Thyroid gland (tissue), 4 donors: Measurements from ENCODE around the gene CCDC138. TPM values are rescaled to one million over a fixed set of nuclear protein-coding genes. Genes with fewer than 3 reads are reported as not detected.

Experiments used
- DNase-seq, 2 donors: peaks; one replicate each; pipeline ENCODE4 v3.0.0-alpha.2; 2019
- H3K27ac ChIP-seq, 3 donors: fragments of 200-600 bp; sonication (generic); 1 replicate in 2 of 3; 2 replicates in 1 of 3; pipeline ENCODE4 v1.5.1; 2016 to 2019; ENCODE audit warnings: mild to moderate bottlenecking in 1 of 3, moderate library complexity in 1 of 3
- H3K27me3 ChIP-seq: fragments of 200-600 bp; sonication (generic); one replicate; pipeline ENCODE4 v1.5.1; 2019
- H3K36me3 ChIP-seq, 2 donors: fragments of 200-600 bp; sonication (generic); one replicate each; pipeline ENCODE4 v1.5.1; 2016 to 2019
- H3K4me1 ChIP-seq, 2 donors: fragments of 200-600 bp; sonication (generic); one replicate each; pipeline ENCODE4 v1.5.1; 2017 to 2019
- H3K4me3 ChIP-seq, 3 donors: fragments of 200-600 bp; sonication (generic); replicated peaks in 1 of 3; 1 replicate in 2 of 3; 2 replicates in 1 of 3; pipeline ENCODE4 v1.5.1; 2016; ENCODE audit warnings: mild to moderate bottlenecking in 1 of 3
- H3K9me3 ChIP-seq: fragments of 200-600 bp; sonication (generic); one replicate; pipeline ENCODE4 v1.5.1; 2017
- POLR2A ChIP-seq, 2 donors: fragments of 450-650 bp; IDR thresholded peaks; one replicate each; pipeline ENCODE4 v1.6.1; 2017; ENCODE audit warnings: antibody characterized with exemption in 2 of 2, mild to moderate bottlenecking in 2 of 2, moderate library complexity in 1 of 2
- WGBS, 2 donors: methylation state at CpG; one replicate each; pipeline ENCODE4 v1.1.5; 2017; 5-methylcytosine and 5-hydroxymethylcytosine counted together
- intact Hi-C: fragments of 100-400 bp; cut with DNase I; formaldehyde crosslinking; loops from one replicate; pipeline ENCODE4 v1.15.1; 2023
- total RNA-seq, 4 donors: library from RNA; depleted of rRNA; stranded (reverse); fragments of >200 nt; gene quantifications; one replicate each; pipeline ENCODE4 v1.2.3, GENCODE V29; 2016
- TF ChIP-seq, protein P1 (sequence below), 6 experiments: fragments of 200-600 bp in 3 of 6; fragments of 450-650 bp in 3 of 6; sonication (generic) in 3 of 6; IDR thresholded peaks; one replicate each; pipeline ENCODE4 v1.5.1; 2016 to 2019; ENCODE audit warnings: antibody characterized with exemption in 6 of 6, mild to moderate bottlenecking in 2 of 6, inconsistent platforms in 1 of 6, moderate library complexity in 1 of 6

CCDC138 gene
- total RNA-seq, 4 donors from 2014 or later: 3.9 to 7.3 (median 5.8) TPM

- H3K4me1 ChIP-seq: no peaks in the 10 kb centered on the region
- intact Hi-C loops: no loop called here
- TF ChIP-seq, protein P1, sequence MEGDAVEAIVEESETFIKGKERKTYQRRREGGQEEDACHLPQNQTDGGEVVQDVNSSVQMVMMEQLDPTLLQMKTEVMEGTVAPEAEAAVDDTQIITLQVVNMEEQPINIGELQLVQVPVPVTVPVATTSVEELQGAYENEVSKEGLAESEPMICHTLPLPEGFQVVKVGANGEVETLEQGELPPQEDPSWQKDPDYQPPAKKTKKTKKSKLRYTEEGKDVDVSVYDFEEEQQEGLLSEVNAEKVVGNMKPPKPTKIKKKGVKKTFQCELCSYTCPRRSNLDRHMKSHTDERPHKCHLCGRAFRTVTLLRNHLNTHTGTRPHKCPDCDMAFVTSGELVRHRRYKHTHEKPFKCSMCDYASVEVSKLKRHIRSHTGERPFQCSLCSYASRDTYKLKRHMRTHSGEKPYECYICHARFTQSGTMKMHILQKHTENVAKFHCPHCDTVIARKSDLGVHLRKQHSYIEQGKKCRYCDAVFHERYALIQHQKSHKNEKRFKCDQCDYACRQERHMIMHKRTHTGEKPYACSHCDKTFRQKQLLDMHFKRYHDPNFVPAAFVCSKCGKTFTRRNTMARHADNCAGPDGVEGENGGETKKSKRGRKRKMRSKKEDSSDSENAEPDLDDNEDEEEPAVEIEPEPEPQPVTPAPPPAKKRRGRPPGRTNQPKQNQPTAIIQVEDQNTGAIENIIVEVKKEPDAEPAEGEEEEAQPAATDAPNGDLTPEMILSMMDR (IDR thresholded peaks at IDR 0.05): no peak
- WGBS, 2 donors: 3 to 6% methylated on average over 1 of the region's 1 CpG
- peak overlapping the region in 2 of 3 donors; percentile 42 to 65 for H3K27ac ChIP-seq
- peak overlapping the region in 2 of 3 donors; percentile 71 to 92 for H3K4me3 ChIP-seq
- H3K27me3 ChIP-seq: no peaks in the 10 kb centered on the region
- no peak for DNase-seq
- no peaks in the 10 kb centered on the region for H3K9me3 ChIP-seq
- peaks cover 18 to 24% of the 10 kb centered on the region in 2 donors for H3K36me3 ChIP-seq
These were observed 590 bp upstream of the CCDC138 start for GRCh38 chr2:108786008-108786353.

DNA sequence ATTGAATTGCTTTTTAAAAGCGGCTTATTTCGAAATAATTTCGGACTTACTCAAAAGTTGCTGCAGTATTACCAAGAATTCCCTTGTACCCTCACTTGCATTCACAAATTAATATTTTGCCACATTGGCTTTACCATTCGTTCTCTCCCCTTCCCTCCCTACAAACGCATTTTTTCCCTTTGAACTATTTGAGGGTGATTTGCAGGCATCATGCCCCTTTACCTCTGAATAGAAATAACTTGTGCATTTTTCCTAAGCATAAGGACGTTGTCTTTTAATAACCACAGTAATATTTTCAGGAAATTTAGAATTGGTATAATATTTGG, 608 bp downstream of the CCDC138 start:
- 2 to 4% methylated on average over 6 of the region's 6 CpGs for WGBS, 2 donors
- TF ChIP-seq, protein P1 (IDR thresholded peaks at IDR 0.05): no peak
- no peak for TF ChIP-seq POLR2A (IDR thresholded peaks at IDR 0.05)
- Histone ChIP-seq H3K36me3 (peaks cover 16 to 17% of the 10 kb centered on the region in 2 donors), H3K27me3 (no peaks in the 10 kb centered on the region), H3K27ac (no peak overlapping the region), H3K4me3 (peak overlapping the region; percentile 71 to 92 (median 91)), H3K4me1 (no peaks in the 10 kb centered on the region), H3K9me3 (no peaks in the 10 kb centered on the region)
- DNase-seq: no peak
- intact Hi-C loops: no loop called here

DNA sequence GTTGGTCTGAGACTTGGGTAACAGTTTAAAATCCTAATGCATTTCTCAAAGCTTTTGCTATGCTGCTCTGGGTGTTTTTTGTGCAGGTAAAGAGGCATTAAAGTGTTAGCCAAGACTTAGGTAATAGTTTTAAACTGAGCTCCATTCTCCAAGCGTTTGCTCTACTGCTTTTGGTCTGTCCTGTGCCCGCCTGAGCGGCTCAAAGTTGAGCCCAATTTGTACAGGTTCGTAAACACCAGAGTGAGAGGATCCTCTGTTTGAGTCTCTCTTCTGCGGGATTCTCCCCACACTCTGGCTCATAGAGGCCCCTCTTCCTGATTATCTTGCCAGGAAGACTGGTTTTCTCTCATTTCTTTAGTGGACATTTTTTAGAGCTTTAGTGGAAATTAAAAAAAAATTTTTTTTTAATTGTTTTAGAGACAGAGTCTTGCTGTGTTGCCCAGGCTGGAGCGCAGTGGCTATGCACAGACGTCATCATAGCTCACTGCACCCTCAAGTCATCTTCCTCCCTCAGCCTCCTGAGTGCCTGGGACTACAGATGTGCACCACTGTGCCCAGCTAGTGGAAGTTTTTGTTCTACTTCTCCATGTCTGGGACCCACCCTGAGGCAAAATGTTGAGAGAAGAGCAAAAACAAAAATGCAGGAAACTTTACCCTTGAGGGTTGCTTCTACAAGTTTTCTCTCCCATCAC, 16.6 kb downstream of the CCDC138 start:
- Histone ChIP-seq H3K9me3 (no peaks in the 10 kb centered on the region), H3K36me3 (no peaks in the 10 kb centered on the region), H3K4me1 (no peaks in the 10 kb centered on the region), H3K27ac (no peak overlapping the region), H3K4me3 (no peak overlapping the region), H3K27me3 (no peaks in the 10 kb centered on the region)
- 92% methylated on average over 7 of the region's 7 CpGs for WGBS, 2 donors
- no peak for TF ChIP-seq POLR2A (IDR thresholded peaks at IDR 0.05)
- TF ChIP-seq, protein P1 (IDR thresholded peaks at IDR 0.05): no peak
- intact Hi-C loops: no loop called here
- DNase-seq: no peak

DNA sequence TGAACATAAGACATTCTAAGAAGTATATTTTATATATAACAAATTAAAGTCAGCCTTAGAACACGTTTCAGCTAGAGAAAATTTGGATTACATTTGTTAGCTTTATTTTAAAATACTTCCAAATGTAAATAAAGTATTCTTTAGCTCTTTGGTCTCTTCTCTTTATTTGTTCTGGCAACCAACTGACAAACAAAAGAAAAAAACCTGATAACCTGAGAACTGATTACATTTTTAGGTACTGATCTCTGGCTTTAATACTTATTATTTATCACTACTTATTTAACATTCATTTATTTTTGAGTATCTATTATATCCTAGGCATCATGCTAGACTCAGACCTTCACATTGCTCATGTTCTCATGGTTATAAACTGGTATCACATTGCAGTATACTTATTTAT, 18.5 kb downstream of the CCDC138 start:
- Histone ChIP-seq H3K27me3 (no peaks in the 10 kb centered on the region), H3K9me3 (no peaks in the 10 kb centered on the region), H3K36me3 (no peaks in the 10 kb centered on the region), H3K4me1 (no peaks in the 10 kb centered on the region), H3K27ac (no peak overlapping the region), H3K4me3 (no peak overlapping the region)
- no peak for DNase-seq
- TF ChIP-seq POLR2A (IDR thresholded peaks at IDR 0.05): no peak
- TF ChIP-seq, protein P1 (IDR thresholded peaks at IDR 0.05): no peak
- 93% methylated on average over 1 of the region's 1 CpG for WGBS, 2 donors
- intact Hi-C loops: no loop called here

DNA sequence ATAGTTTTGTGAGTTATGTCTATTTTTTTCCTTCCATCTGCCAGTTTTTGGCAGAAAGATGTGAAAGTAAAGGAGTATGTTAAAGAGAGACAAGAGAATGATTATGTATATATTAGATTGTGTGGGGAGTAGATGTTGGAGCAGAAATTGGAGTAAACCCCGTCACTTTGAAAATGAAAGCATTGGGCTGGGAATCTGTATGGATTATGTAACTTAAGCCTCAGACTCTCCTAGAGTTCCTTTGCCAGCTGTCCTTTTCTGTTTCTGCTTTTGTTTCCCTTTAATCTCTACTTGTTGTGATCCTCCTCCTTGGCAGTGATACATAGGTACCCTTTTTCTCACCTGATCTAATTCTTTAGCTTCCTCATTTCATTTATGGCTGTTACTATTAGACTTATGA, 19.2 kb downstream of the CCDC138 start:
- no peak for DNase-seq
- intact Hi-C loops: no loop called here
- Histone ChIP-seq H3K9me3 (no peaks in the 10 kb centered on the region), H3K27ac (no peak overlapping the region), H3K4me1 (no peaks in the 10 kb centered on the region), H3K4me3 (no peak overlapping the region), H3K36me3 (no peaks in the 10 kb centered on the region), H3K27me3 (no peaks in the 10 kb centered on the region)
- TF ChIP-seq, protein P1 (IDR thresholded peaks at IDR 0.05): no peak
- no peak for TF ChIP-seq POLR2A (IDR thresholded peaks at IDR 0.05)
- 83 to 89% methylated on average over 1 of the region's 1 CpG for WGBS, 2 donors
